Vagina (tissue), 2 donors: ENCODE data around the gene ZDHHC17.
A peak's percentile ranks its signal among the peaks of the same experiment; 100 is the strongest.

Source experiments
- POLR2A ChIP-seq, 2 donors: fragments of 450-650 bp; IDR thresholded peaks; one replicate each; pipeline ENCODE4 v1.6.1; 2017; ENCODE audit warnings: antibody characterized with exemption in 2 of 2, mild to moderate bottlenecking in 2 of 2, moderate library complexity in 2 of 2
- POLR2AphosphoS5 ChIP-seq, 2 donors: sonication (generic); formaldehyde crosslinking; IDR thresholded peaks; one replicate each; pipeline ENCODE4 v1.9.0; 2017; ENCODE audit warnings: antibody characterized with exemption in 2 of 2, mild to moderate bottlenecking in 2 of 2, low read depth in 1 of 2; ENCODE audit not compliant: insufficient read depth in 1 of 2
- TF ChIP-seq, protein P1 (sequence below), 3 experiments: fragments of 450-650 bp in 2 of 3; fragments of 200-600 bp in 1 of 3; sonication (generic) in 1 of 3; IDR thresholded peaks; one replicate each; pipeline ENCODE4 v1.5.1; 2017 to 2019; ENCODE audit warnings: antibody characterized with exemption in 3 of 3, mild to moderate bottlenecking in 2 of 3, moderate library complexity in 2 of 3

DNA sequence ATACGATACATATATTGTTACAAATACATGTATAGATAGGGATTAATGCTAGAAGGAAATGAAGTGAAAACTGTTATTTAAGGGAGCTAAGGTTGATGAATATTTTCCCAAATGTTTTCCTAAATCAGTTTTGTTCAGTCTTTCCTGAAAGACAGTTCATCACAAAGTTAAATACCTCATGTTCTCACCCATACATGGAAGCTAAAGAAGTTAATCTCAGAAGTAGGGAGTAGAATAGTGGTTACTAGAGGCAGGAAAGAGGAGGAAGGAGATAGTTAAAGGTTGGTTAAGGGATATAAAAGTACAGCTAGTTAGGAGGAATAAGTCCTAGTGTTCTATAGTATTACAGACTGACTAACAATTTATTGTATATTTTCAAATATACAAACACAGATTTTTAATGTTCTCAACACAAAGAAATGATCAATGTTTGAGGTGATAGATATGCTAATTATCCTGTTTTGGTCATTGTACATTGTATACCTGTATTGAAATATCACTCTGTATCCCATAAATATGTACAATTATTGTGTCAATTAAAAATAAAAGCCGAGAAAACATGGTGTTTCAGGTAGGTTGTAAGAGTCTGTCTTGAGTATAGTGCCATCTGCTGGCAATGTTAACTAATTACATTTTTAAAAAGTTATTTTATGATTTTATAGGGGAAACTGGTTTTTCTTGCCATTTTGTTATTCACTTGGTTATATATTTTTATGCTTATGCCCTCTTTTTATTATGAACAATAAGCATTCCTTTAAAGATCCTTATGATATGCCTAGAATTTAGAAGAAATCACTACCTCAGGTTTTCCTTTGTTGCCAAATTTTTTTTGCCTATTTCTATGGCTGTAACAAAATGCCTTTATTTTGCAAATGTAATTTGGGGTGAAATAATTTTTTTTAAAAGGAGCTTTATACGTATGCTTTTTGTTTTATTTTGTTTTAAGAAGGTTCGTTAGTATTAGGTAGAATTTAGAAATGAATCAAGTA is 26.9 kb downstream of the ZDHHC17 start:
- TF ChIP-seq POLR2A (IDR thresholded peaks at IDR 0.05) (no peak), POLR2AphosphoS5 (IDR thresholded peaks at IDR 0.05; ENCODE audit: insufficient read depth in 1 of 2, low read depth in 1 of 2) (no peak)
- TF ChIP-seq, protein P1, sequence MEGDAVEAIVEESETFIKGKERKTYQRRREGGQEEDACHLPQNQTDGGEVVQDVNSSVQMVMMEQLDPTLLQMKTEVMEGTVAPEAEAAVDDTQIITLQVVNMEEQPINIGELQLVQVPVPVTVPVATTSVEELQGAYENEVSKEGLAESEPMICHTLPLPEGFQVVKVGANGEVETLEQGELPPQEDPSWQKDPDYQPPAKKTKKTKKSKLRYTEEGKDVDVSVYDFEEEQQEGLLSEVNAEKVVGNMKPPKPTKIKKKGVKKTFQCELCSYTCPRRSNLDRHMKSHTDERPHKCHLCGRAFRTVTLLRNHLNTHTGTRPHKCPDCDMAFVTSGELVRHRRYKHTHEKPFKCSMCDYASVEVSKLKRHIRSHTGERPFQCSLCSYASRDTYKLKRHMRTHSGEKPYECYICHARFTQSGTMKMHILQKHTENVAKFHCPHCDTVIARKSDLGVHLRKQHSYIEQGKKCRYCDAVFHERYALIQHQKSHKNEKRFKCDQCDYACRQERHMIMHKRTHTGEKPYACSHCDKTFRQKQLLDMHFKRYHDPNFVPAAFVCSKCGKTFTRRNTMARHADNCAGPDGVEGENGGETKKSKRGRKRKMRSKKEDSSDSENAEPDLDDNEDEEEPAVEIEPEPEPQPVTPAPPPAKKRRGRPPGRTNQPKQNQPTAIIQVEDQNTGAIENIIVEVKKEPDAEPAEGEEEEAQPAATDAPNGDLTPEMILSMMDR (IDR thresholded peaks at IDR 0.05): peak; percentile 64 to 81 (median 75)
